NCI-H226 (cell line): Measurements from ENCODE around the gene IER3.
"Not testable (repeated sequence)": the region's sequence is repeated elsewhere in the genome, so short reads cannot be mapped to it uniquely, and the experiment has no call there.

ENCODE experiments used
- DNase-seq: peaks from one replicate; pipeline ENCODE4 v3.0.0-alpha.2; 2015

The IER3 gene

DNA sequence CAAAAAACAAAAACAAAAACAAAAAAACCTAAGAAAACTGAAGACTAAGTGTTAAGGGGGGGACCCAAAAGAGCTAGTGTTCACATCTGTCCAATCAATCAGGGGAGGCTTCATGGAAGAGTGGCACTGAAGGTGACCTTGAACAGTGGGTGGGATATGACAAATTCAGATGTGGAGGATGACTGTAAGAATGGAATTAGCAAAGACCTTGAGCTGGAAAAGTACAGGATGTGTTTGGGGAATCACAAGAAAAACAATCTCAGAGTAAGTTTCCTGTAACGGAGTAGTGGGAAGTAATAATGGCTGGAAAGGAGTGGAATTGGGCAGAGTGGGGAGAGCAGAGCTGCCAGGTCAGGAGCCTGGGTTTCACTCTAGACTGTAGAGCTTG lies 2.9 kb upstream of the IER3 start:
- no peak for DNase-seq

DNA sequence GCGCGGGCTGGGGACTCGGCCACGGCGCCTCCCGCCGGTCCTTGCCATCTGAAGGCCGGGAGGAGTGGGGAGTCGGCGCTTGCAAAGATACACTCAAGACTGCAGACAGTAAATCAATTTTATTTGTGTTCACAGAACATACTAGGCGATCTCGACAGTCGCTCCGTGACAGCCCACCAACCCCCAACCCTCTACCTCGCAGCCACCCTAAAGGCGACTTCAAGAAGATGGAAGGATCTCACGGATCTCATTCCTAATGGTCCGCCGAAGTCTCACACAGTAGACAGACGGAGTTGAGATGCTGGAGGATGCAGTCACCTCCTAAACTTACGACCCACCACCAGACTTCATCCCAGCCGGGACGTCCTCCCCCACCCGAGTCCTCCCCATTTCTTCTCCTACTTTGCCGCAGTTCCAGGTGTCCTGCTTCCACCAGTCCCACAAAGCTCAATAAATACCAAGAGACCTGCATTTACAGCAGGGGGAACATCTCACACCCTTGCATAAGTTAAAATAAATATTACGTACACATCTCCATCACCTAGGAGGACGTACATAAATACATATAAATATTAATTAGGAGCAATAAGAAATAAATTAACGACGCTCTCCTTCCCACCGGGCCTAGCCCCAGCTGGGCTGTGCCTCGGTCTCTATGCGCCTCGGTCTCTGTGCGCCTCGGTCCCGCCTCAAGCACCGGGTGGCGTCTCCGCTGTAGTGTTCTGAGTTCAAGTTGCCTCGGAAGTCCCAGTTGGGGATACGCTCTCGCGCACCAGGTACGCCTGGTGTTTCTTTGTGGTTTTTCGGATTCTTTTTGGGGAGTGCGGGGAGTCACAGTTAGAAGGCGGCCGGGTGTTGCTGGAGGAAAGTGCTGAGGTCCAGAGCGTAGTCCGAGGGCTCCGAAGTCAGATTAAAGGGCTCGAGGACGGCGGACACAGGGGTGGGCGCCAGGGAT lies 971 bp downstream of the IER3 start:
- no peak for DNase-seq

DNA sequence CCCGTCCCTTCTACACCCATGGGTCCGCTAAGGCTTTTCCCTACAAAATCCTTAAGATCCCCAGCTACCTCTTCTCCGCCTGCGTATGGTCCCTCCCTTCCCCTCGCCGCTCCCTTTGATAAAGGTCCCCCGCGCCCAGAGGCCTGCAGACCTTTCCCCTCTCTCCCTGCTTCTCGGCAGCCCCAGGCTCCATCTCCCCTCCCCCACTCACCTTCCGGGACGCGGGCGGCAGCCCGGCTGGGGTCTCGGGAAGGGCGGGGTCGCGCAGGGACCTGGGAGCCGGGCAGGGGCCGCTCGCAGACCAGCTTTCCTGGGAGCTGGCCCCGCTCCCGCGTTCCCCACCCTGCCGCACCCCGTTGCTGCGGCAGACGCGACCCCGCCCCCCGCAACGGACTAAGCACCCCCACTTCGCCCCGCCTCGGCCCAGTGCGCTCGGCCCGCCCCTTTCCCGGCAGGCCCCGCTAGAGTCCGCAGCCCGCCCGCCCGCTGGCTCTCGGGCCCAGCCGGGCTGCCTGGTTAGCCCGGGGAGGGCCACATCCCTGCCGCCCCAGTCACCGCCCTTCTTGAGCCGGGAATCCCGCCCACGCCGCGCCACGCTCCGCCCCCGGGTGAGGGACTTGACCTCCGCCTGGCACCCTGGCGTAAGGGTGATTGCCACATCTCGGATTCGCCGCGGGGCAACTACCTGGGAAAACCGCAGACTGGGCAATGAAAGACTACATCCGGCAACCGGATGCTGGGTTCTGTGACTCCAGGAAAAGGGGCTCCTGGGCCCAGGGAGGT lies 1.8 kb downstream of the IER3 start, which contains the start of gene FLOT1:
Gene FLOT1, minus strand, starts transcription at position 372 of the 783 bp plus-strand sequence. CDS start 498 bp downstream, outside the sequence.
- DNase-seq: peak; percentile 98

DNA sequence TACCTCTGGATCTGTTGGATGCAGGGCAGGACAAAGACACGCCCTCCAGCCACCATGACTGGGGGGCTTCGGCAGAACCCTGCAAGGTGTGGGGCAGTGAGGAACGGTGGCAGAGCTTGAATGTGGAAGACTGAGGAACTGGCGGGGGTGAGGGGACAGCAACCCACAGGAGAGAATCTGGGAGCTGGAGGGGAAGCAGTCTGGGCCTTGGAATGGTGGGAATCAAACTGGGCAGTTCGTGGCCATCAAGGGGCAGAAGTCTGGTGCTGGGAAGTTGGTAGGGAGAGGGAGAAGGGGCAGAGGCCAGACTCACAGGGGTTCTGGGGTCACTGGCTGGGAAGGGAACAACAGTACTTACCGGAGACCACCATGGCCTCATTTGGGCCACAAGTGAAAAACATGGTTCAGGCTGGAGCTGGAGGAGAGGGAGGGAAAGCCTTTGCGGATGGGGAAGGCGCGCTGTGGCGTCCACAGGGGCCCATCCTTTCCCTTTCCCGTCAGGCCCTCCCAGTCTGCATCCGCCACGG lies 2.5 kb downstream of the IER3 start:
- no peak for DNase-seq

DNA sequence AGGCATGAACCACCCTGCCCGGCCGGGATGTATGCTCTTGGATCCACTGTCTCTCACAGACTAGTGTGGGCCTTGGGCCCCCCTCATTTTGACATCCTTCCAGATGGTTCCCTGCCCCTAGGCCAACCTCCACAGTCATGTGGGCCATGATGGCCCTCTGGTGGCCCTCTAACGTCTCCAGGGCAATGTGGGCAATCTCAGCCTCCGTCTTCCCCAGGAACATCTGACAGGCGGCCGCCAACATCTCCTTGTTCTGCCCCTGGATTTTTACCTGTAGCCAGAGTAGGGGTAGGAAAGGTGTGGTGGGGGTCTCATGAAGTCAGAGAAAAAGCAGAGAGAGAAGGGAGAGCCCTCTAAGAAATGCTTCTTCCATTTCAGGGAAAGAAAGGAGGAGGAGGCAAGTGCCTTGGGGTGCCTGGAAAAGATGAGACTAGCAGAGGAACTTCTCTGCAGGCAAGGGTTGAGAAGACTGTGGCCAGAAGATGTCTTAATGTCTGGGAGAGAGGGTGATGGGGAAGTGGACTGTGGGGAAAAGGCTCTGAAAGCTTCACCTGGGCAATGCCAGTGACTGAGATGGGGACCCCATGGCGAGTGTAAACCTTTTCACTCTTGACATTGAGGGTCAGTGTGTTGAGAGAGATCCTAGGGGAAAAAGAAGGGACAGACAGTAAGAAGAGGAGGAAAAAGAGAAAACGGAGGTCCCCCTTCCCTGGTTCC lies 3.1 kb downstream of the IER3 start:
- DNase-seq: no peak

DNA sequence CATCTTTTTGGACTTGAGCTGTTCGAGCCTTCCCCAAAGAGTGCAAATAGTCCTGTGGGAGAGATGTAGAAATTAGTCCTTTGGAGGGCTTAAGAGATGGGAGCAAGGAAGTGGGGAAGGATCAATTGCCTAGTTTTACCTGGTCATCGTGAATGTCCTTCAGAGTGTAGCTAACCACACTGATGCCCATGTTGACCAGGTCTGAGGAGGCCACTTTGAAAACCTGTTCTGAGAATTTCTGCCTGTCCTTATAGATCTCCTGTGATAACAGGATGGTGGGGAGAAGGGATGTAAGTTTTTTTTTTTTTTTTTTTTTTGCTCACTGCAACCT lies 3.8 kb downstream of the IER3 start:
- no peak for DNase-seq

DNA sequence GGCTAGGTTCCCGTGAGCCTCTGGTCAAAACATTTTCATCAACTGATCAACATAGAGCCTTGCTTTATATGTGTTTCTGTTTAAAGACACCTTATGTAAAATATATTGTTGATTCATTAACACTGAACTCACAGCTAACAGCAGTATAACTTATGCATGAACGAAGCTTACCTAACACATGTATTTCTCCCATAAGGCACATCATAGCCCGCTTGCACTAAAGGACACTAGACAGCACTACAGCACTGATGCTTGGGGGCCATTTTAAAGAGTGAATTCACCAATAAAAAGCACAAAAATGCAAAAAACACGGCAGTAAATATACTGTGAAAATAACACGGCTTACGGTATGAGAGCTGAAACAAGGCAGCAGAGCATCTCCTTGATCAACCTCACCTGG lies 5.8 kb downstream of the IER3 start:
- no peak for DNase-seq

DNA sequence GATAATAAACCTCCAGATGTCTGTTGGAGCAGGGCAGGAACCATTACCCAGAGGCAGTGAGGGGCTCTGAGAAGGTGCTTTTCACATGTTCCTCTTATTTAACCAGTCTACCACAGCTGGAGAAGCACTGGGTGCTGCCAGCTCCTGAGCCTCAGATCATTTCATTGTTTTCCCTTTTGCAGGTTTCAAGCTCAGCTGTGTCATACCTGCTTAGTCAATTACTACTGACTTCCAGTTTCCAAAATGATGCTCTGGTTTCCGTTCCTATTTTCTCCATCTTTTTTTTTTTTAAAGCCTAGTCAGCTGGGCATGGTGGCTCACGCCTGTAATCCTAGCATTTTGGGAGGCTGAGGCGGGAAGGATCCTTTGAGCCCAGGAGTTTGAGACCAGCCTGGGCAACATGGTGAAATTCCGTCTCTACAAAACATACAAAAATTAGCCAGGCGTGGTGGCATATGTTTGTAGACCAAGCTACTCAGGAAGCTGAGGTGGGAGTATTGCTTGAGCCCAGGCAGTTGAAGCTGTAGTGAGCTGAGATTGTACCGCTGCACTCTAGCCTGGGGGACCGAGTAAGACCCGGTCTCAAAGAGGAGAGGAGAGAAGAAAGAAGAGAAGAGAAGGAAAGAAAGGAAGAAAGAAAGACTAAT lies 8.6 kb downstream of the IER3 start:
- no peak for DNase-seq

DNA sequence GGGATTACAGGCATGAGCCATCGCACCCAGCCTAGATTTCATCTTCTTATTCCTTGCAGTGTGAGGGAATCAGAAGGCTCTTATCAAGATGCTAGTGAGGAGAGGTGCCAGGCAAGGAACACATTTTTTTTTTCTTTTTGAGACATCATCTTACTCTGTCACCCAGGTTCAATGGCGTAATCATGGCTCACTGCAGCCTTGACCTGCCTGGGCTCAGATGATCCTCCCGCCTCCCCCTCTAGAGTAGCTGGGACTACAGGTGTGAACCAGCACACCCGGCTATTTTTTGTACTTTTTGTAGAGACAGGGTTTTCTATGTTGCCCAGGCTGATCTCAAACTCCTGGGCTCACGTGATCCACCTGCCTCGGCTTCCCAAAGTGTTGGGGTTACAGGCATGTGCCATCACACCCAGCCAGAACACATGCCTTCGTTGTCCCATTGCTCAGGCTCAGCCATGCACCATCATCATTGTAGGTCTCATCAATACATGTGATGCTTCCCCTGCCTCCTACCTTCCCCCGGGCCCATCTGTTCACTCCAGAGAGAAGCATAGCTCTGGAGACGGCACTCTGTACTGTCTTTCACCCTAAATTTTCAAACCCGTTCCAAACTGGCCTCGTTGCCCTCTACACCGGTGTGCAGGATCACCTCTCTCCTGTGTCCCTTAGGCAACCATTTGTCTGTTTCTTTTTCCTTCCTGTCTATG lies 12.0 kb downstream of the IER3 start:
- DNase-seq: no peak

DNA sequence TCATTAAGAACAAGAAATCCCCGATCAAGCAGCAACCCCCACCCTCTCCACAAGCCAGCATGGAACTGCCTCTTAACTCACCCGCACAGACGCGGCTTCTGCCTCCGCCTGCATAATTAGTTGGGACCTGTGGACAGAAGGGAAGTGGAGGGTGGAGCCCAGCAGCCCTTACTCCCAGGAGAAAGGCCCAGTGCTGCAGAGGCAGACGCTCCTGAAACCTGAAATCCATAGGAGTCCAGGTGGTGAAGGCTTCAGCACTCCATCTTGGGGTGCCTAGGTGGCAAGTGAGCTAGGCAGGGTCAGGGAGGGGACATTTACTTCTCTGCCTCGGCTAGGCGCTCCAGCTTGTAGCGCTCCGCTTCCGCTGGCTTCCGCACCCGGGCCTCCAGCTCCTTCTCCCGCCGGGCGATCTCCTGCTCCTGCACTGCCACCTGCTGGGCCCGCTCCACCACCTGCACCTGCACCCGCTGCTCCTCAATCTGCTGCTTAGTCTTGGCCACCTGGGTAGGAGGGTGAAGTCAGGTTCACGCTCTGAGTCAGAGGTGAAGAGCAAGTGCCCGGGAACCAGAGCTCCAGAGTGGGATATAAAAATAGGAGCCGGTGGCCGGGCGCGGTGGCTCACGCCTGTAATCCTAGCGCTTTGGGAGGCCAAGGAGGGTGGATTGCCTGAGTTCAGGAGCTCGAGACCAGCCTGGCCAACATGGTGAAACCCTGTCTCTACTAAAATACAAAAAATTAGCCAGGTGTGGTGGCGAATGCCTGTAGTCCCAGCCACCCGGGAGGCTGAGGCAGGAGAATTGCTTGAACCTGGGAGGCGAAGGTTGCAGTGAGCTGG lies 13.5 kb downstream of the IER3 start:
- DNase-seq: peak; percentile 43

DNA sequence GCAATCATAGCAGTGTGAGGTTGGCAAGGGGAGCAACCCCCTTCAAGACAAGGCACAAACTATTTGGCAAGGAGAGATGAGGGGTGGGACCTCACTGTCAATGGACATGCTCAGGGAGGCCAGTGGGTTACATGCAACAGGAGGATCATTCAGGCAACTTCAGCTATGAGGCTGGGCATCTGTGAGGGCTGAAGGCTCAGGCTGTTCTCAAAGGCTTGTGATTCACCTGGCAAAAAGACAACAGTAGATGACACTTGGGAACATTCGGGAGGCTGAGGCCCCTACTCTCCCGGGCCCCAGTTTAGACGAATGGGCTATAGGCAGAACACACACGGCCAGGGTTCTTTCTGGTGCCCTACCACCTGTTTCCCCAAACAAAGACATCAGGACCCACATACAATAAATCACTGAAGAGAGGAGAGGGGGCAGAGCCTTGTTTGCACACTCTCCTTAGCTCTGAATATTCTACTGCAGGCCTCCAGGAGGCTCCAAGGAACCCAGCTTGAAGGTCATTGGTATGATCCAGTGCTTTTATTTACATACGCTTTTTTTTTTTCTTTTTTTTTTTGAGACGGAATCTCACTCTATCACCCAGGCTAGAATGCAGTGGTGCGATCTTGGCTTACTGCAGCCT lies 16.3 kb downstream of the IER3 start:
- no peak for DNase-seq

DNA sequence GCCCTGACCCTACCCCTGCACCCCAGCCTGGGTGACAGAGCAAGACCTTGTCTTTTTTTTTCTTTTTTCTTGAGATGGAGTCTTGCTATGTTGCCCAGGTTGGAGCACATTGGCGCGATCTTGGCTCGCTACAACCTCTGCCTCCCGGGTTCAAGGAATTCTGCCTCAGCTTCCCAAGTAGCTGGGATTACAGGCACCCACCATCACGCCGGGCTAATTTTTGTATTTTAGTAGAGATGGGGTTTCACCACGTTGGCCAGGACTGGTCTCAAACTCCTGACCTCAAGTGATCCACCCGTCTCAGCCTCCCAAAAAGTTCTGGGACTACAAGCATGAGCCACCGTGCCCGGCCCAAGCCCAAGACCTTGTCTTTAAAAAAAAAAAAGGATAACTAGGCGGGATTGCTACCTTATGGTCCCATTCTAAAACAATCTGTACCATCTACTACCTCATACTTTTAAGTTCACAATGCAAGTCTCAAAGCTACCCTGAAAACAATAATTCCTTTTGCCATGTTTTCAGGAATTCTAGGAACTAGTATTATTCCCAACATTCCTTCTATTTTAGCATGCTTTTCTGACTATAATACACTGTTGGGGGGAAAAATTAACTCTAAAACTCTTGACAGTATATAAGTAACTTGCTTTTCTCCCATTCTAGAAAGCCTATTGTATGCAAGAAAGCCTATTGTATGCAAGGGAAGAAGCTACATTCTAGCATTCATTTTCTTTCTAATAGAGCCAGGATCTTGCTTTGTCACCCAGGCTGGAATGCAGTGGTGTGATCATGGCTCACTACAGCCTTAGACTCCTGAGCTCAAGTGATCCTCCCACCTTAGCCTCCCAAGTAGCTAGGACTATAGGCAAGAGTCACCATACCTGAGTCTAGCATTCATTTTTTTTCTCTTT lies 17.6 kb downstream of the IER3 start:
- no peak for DNase-seq

DNA sequence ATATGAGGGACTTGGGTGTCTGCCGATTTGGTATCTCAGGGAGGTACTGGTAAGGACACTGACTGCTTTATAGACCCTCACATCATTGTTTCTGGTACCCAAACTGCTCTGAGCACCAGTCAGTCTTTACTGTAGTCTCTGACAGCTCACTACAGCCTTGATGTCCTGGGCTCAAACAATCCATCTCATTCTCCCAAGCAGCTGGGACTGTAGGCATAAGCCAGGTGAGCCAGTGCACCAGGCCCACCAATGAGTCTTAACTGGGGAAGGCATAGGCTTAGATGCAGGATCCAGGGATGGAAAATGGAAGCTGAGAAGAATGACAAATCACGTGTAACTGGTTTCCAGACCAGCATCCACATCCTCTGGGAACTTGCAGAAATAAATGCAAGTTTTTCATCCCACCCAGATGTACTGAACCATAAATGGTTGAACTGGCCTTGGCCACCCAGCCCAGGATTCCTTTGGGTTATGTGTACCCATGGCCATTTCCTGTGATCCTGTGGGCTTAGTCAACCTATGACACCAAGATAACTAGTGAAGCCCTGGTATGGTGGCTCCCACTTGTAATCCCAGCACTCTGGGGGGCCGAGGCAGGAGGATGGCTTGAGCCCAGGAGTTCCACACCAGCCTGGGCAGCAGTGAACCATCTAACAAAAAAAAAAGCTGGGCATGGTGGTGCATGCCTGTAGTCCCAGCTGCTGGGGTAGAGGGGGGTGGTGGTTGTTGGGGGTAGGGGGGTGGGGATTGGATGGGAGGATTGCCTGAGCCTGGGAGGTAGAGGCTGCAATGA lies 18.4 kb downstream of the IER3 start:
- no peak for DNase-seq

DNA sequence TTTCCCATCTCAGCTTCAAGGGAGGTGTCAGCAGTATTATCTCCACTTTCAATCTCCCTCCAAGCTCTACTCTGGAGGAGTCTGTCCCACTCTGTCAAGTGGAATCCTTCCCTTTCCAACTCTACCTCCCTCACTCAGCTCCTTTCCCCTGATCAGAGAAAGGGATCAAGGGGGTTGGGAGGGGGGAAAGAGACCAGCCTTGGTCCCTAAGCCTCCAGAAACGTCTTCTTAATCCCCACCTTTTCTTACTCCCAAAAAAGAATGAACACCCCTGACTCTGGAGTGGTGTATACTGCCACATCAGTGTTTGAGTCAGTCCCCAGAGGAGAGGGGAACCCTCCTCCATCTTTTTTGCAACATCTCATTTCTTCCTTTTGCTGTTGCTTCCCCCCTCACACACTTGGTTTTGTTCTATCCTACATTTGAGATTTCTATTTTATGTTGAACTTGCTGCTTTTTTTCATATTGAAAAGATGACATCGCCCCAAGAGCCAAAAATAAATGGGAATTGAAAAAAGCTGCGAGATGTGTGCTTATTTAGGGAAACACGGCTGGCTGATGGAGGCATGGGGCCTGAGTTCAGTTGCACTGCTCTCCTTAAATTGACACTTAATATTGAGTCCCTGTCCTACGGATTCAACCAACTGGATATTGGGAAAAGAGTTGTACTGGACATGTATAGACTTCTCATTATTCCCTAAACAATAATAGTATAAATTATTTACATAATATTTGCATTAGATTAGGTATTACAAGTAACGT lies 19.3 kb downstream of the IER3 start:
- no peak for DNase-seq

DNA sequence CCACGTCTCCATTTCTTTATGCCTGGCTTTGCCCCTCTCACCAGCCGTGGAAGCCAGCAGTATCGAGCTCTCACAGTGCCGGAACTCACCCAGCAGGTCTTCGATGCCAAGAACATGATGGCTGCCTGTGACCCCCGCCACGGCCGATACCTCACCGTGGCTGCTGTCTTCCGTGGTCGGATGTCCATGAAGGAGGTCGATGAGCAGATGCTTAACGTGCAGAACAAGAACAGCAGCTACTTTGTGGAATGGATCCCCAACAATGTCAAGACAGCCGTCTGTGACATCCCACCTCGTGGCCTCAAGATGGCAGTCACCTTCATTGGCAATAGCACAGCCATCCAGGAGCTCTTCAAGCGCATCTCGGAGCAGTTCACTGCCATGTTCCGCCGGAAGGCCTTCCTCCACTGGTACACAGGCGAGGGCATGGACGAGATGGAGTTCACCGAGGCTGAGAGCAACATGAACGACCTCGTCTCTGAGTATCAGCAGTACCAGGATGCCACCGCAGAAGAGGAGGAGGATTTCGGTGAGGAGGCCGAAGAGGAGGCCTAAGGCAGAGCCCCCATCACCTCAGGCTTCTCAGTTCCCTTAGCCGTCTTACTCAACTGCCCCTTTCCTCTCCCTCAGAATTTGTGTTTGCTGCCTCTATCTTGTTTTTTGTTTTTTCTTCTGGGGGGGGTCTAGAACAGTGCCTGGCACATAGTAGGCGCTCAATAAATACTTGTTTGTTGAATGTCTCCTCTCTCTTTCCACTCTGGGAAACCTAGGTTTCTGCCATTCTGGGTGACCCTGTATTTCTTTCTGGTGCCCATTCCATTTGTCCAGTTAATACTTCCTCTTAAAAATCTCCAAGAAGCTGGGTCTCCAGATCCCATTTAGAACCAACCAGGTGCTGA lies 20.3 kb downstream of the IER3 start:
- not testable (repeated sequence) for DNase-seq

DNA sequence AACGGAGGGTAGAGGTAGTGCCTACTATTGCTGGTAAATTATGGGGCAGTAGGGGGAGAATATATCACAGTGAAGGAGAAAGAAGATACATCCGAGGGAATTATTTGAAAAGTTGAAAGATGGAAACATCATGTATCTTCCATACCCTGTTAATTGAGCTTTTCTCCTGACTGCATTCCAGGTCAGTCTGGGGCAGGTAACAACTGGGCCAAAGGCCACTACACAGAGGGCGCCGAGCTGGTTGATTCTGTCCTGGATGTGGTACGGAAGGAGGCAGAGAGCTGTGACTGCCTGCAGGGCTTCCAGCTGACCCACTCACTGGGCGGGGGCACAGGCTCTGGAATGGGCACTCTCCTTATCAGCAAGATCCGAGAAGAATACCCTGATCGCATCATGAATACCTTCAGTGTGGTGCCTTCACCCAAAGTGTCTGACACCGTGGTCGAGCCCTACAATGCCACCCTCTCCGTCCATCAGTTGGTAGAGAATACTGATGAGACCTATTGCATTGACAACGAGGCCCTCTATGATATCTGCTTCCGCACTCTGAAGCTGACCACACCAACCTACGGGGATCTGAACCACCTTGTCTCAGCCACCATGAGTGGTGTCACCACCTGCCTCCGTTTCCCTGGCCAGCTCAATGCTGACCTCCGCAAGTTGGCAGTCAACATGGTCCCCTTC lies 21.0 kb downstream of the IER3 start:
- DNase-seq: not testable (repeated sequence)
